Fibroblast of mammary gland (primary cell): ENCODE measurements around the gene PON2.

Experiments used
- DNase-seq: peaks from one replicate; pipeline ENCODE4 v3.0.0-alpha.2; 2010; ENCODE audit warnings: low read depth
- H3K4me3 ChIP-seq: 2 replicates; pipeline ENCODE4 v1.5.1; 2011; ENCODE audit warnings: low read depth, mild to moderate bottlenecking, low read length, moderate library complexity; ENCODE audit not compliant: control insufficient read depth
- TF ChIP-seq, protein P1 (sequence below): conservative IDR thresholded peaks from 2 replicates; pipeline ENCODE4 v1.5.1; 2011; ENCODE audit warnings: low read depth, low read length, inconsistent platforms; ENCODE audit not compliant: control insufficient read depth, insufficient read depth

Gene PON2

DNA sequence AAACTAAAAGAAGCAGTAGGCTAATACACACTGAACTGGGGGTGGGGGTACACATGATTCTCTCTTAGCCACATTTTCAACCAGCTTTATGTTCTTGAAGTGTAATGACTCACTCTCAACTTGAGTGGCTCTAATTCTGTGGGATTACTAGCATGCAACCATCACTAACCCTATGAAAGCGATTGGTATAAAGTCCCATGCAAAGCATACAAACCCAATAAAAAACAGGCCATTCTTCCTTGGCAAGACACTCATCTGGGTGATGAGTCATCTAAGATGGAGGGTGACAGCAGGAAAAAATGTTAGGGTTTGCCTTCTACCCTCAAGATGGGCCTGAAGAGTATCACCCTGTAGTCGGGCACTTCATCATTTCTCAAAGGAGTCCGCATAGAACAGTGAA, 23.8 kb downstream of the PON2 start:
- no peak overlapping the region for H3K4me3 ChIP-seq
- TF ChIP-seq, protein P1, sequence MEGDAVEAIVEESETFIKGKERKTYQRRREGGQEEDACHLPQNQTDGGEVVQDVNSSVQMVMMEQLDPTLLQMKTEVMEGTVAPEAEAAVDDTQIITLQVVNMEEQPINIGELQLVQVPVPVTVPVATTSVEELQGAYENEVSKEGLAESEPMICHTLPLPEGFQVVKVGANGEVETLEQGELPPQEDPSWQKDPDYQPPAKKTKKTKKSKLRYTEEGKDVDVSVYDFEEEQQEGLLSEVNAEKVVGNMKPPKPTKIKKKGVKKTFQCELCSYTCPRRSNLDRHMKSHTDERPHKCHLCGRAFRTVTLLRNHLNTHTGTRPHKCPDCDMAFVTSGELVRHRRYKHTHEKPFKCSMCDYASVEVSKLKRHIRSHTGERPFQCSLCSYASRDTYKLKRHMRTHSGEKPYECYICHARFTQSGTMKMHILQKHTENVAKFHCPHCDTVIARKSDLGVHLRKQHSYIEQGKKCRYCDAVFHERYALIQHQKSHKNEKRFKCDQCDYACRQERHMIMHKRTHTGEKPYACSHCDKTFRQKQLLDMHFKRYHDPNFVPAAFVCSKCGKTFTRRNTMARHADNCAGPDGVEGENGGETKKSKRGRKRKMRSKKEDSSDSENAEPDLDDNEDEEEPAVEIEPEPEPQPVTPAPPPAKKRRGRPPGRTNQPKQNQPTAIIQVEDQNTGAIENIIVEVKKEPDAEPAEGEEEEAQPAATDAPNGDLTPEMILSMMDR: no peak
- peak; percentile 33 for DNase-seq

DNA sequence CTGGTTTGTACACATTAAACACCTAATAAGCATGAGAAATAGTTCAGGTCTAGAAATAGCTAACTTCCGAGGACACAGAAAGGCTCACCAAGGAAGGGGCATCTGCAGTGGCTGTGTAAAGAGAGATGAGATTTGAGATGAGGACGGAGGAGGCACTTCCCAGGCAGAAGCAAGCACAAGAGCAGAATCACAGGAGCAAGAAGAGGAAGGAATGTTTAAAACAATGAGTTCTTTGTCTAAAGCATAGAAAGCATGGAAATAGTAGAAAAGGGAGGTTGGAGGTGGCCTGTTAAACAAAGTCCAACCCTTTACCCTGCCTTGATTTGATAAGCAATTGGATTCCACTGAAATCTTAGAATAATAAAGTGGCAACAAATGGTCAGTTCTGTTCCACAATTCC, 27.1 kb downstream of the PON2 start:
- TF ChIP-seq, protein P1: no peak
- no peak for DNase-seq
- H3K4me3 ChIP-seq: no peak overlapping the region

DNA sequence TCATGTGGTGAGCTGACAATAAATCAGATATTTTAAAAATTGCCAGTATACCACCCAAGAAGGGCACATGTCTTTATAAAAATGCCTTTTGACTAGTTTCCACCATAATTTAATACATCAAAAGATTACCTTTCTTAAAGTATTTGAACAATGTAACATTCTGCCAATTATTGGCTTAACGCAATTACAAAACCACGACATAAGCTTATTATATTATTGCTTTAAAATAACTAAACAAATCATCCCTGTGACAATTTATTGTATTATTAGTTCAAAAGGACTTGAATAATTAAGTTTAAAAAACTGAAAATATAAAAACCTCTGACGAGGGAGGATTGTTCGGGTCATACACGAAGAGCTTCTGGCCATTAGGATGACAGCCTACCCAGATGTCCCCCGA, 29.0 kb downstream of the PON2 start:
- no peak overlapping the region for H3K4me3 ChIP-seq
- TF ChIP-seq, protein P1: no peak
- DNase-seq: no peak

DNA sequence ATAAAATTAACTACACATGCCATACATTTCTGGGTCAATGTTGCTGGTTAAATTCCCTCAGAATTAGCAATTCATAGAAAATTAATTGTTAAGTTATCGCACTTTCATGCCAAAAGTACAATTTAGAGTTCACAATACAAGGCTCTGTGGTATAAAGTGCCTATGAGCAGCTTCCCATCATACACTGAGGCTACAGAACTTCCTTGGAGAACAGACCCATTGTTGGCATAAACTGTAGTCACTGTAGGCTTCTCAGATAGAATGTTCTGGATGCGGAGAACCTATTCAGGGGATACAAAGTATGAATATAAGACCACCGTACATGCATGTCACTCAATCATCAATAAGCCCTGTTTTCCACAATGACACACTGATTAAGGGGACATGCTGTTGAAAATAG, 29.6 kb downstream of the PON2 start:
- DNase-seq: no peak
- TF ChIP-seq, protein P1: no peak
- no peak overlapping the region for H3K4me3 ChIP-seq

DNA sequence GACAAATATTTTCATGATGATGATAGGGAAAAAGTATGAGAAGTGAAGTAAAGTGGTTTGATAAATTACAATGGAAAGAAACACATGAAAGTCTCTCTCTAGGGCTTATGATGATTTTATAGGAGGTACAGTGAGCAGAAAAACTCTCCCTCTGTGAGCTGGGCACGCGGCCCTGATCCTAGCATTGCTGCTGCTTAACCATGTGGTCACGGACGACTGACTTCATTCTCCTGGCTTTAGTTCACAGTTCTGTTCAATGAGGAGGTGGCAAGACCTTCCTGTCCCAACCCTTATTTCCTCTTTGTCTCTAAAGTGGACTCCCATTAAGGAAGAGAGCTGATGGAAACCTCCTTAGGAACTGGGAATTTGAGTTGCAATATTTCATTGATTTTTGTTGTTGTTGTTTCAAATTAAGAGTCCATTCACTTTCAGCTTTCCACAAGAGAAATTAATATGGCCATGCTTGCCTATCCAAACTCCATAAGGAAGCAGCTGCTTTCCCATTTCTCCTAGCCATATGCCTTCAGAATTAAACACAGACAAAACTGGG, 30.4 kb downstream of the PON2 start:
- DNase-seq: peak; percentile 36
- TF ChIP-seq, protein P1: no peak
- H3K4me3 ChIP-seq: no peak overlapping the region

DNA sequence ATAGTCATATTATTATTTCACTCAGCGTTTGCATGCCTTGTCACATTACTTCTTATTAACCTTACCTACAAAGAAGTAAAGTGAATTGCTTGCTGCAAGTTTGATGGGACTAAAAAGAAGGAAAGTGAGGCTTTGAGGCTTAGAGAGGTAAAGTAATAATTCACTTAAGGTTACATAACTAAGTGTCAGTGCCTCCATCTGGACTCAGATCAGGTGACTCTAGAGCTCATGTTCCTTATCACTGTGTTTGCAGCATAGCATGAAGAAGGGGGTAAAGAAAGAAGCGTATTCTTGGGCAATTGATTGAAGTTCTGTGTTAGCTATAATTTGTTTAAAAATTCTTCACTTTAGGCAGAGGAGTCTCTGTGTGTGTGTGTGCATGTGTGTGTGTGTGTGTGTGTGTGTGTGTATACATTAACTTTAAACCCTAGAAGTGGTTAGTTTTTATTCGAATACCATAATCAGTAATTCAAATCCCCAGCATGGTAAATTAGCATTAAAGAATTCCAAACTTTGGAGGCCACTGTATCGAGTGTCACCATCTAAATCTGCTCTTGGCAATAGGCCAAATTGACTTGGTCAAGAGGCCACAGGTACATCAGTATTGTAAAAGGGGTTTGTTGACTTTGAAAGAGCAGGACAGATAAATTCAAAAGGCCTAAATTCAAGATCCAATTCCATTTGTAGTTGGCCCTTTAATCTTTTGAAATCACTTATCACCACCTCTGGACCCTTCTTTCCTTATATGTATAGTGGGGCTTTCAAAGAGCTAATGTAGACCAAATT, 36.5 kb downstream of the PON2 start:
- TF ChIP-seq, protein P1: no peak
- DNase-seq: no peak
- no peak overlapping the region for H3K4me3 ChIP-seq

DNA sequence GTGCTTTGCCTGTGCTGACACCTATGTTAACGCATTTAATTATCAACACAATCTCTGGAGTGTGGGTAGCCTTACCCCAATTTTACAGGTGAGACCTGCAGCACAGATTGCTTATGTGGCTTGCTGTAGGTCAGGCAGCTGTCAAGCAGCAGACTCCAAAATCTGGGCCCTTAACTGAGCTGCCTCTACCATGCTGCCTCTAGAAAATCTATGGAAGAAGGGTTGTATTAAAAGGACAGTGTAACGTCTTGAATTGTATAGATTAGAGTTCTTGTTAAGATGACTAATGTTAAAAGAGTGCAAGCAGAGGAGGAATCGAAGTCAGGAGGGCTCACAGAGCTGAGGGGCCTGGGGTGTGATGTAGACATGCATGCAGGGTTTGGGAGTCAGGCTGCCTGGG, 37.4 kb downstream of the PON2 start:
- H3K4me3 ChIP-seq: no peak overlapping the region
- TF ChIP-seq, protein P1: no peak
- no peak for DNase-seq
